GM12801 (cell line): ENCODE data around the gene ABHD10.

ENCODE experiments used
- CTCF ChIP-seq: IDR thresholded peaks from one replicate; pipeline ENCODE4 v1.5.1; 2011; ENCODE audit warnings: control low read depth; ENCODE audit not compliant: insufficient read length; ENCODE audit errors: extremely low read depth

Gene ABHD10

GRCh38 chr3:112038863-112039262, 60.0 kb downstream of the ABHD10 start:
- TF ChIP-seq CTCF, result no peak

GRCh38 chr3:112041321-112041720, 62.5 kb downstream of the ABHD10 start:
- no peak for TF ChIP-seq CTCF

GRCh38 chr3:112042842-112043280, 64.0 kb downstream of the ABHD10 start:
- TF ChIP-seq CTCF, result no peak
